ENCODE results near the gene UBAP1.
A peak's percentile ranks its signal among the peaks of the same experiment; 100 is the strongest.

The UBAP1 gene

DNA sequence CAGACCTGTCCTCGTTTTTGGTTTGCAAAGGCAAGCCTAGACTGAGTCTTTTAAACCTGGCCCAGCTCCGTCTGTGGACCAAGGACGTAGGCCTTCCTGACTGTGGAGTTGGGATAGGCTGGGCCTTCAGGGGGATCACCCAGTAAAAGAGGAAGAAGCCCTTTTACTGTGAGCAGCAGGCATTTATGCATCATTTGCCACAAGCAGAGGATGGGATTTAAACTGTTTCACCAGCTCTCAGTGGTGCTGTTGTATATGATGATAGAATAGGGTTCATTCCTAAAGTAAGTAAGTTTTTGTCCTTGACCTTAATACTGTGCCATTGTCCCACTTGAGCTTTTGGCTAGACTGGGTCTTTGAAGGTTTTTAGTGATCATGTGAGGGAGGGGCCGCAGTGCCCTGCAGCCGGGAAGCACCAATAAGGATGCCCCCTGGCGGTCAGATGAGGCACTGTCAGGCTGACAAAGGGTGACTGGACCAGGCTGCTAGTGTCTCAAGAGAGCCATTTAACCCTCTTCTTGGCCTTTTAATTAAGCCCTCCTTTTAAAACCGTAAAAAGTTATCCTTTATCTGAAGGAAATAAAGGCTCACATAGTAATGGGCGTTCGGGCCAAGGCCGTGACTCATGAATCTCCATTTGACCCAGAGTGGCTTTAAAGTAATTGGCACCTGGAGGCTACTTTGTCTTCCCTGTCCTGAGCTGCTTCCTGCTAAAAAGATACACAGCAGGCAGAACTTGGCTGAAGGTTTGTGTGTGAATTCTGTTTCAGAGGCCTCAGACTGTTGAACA lies 74.0 kb downstream of the UBAP1 start:
- H3K27ac ChIP-seq = no peak overlapping the region
- H3K27me3 ChIP-seq (ENCODE audit: insufficient read depth, low read depth, severe bottlenecking) = no peaks in the 10 kb centered on the region
- H3K4me3 ChIP-seq (ENCODE audit: low read depth, low read length) = no peak overlapping the region
- TF ChIP-seq, protein P1, sequence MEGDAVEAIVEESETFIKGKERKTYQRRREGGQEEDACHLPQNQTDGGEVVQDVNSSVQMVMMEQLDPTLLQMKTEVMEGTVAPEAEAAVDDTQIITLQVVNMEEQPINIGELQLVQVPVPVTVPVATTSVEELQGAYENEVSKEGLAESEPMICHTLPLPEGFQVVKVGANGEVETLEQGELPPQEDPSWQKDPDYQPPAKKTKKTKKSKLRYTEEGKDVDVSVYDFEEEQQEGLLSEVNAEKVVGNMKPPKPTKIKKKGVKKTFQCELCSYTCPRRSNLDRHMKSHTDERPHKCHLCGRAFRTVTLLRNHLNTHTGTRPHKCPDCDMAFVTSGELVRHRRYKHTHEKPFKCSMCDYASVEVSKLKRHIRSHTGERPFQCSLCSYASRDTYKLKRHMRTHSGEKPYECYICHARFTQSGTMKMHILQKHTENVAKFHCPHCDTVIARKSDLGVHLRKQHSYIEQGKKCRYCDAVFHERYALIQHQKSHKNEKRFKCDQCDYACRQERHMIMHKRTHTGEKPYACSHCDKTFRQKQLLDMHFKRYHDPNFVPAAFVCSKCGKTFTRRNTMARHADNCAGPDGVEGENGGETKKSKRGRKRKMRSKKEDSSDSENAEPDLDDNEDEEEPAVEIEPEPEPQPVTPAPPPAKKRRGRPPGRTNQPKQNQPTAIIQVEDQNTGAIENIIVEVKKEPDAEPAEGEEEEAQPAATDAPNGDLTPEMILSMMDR (IDR thresholded peaks at IDR 0.05; ENCODE audit: low read depth, low read length) = peak; percentile 90
- peaks cover 93% of the 10 kb centered on the region for H3K36me3 ChIP-seq
- H3K9me3 ChIP-seq (ENCODE audit: severe bottlenecking) = no peaks in the 10 kb centered on the region
- DNase-seq = peak; percentile 75

- Histone ChIP-seq H3K4me3 (ENCODE audit: low read depth, low read length) (no peak overlapping the region), H3K36me3 (peaks cover 91% of the 10 kb centered on the region), H3K9me3 (ENCODE audit: severe bottlenecking) (no peaks in the 10 kb centered on the region), H3K27me3 (ENCODE audit: insufficient read depth, low read depth, severe bottlenecking) (no peaks in the 10 kb centered on the region), H3K27ac (no peak overlapping the region)
- no peak for DNase-seq
- TF ChIP-seq, protein P1 (IDR thresholded peaks at IDR 0.05; ENCODE audit: low read depth, low read length) = 0 out of 2 replicates have a peak, but pooled peaks have one; percentile 16
Measured at GRCh38 chr9:34253460-34253837, 74.6 kb downstream of the UBAP1 start.

GRCh38 chr9:34254141-34254913 lies 75.5 kb downstream of the UBAP1 start:
- H3K4me3 ChIP-seq (ENCODE audit: low read depth, low read length) = no peak overlapping the region
- H3K9me3 ChIP-seq (ENCODE audit: severe bottlenecking) = no peaks in the 10 kb centered on the region
- H3K27ac ChIP-seq = no peak overlapping the region
- no peaks in the 10 kb centered on the region for H3K27me3 ChIP-seq (ENCODE audit: insufficient read depth, low read depth, severe bottlenecking)
- peaks cover 86% of the 10 kb centered on the region for H3K36me3 ChIP-seq
- DNase-seq = no peak
- TF ChIP-seq, protein P1 (IDR thresholded peaks at IDR 0.05; ENCODE audit: low read depth, low read length) = no peak

GRCh38 chr9:34254966-34255825 lies 76.4 kb downstream of the UBAP1 start:
- H3K27me3 ChIP-seq (ENCODE audit: insufficient read depth, low read depth, severe bottlenecking) = no peaks in the 10 kb centered on the region
- H3K4me3 ChIP-seq (ENCODE audit: low read depth, low read length) = no peak overlapping the region
- no peak overlapping the region for H3K27ac ChIP-seq
- TF ChIP-seq, protein P1 (IDR thresholded peaks at IDR 0.05; ENCODE audit: low read depth, low read length) = no peak
- peaks cover 80% of the 10 kb centered on the region for H3K36me3 ChIP-seq
- H3K9me3 ChIP-seq (ENCODE audit: severe bottlenecking) = no peaks in the 10 kb centered on the region
- no peak for DNase-seq

GRCh38 chr9:34256104-34256503 lies 77.3 kb downstream of the UBAP1 start:
- TF ChIP-seq, protein P1 (IDR thresholded peaks at IDR 0.05; ENCODE audit: low read depth, low read length) = peak; percentile 74
- Histone ChIP-seq H3K27me3 (ENCODE audit: insufficient read depth, low read depth, severe bottlenecking) (no peaks in the 10 kb centered on the region), H3K9me3 (ENCODE audit: severe bottlenecking) (no peaks in the 10 kb centered on the region), H3K4me3 (ENCODE audit: low read depth, low read length) (no peak overlapping the region), H3K27ac (no peak overlapping the region), H3K36me3 (peaks cover 70% of the 10 kb centered on the region)
- peak; percentile 66 for DNase-seq
